CD14-positive monocyte (primary cell): Measurements from ENCODE around the gene SLC35B3. TPM values are rescaled to one million over a fixed set of nuclear protein-coding genes. Genes with fewer than 3 reads are reported as not detected.

ENCODE experiments used
- DNase-seq, 3 donors: peaks; one replicate each; pipeline ENCODE4 v3.0.0-alpha.2; 2011 to 2022
- H2AFZ ChIP-seq: 2 replicates; pipeline ENCODE4 v1.6.0; 2012; ENCODE audit warnings: mild to moderate bottlenecking, low read depth, low read length, inconsistent platforms; ENCODE audit not compliant: insufficient read depth, poor library complexity, severe bottlenecking
- H3K27ac ChIP-seq, 2 donors: 1 replicate in 1 of 2; 2 replicates in 1 of 2; pipeline ENCODE4 v1.5.1; 2012 to 2013; ENCODE audit warnings: low read length in 2 of 2, control low read depth in 1 of 2, inconsistent platforms in 1 of 2, low read depth in 1 of 2, mild to moderate bottlenecking in 1 of 2
- H3K27me3 ChIP-seq, 2 donors: one replicate each; pipeline versions ENCODE4 v1.6.0 to v1.6.1; 2011 to 2013; ENCODE audit warnings: low read length in 2 of 2; ENCODE audit not compliant: control insufficient read depth in 2 of 2, insufficient read depth in 2 of 2
- H3K36me3 ChIP-seq, 2 donors: replicated peaks in 1 of 2; 1 replicate in 1 of 2; 2 replicates in 1 of 2; pipeline versions ENCODE4 v1.5.1 to v1.6.1; 2012 to 2013; ENCODE audit warnings: low read length in 2 of 2, control low read depth in 1 of 2, inconsistent platforms in 1 of 2, mild to moderate bottlenecking in 1 of 2; ENCODE audit not compliant: insufficient read depth in 2 of 2, control insufficient read depth in 1 of 2
- H3K4me1 ChIP-seq, 2 donors: 1 replicate in 1 of 2; 2 replicates in 1 of 2; pipeline versions ENCODE4 v1.5.1 to v1.6.1; 2012 to 2013; ENCODE audit warnings: low read length in 2 of 2, control low read depth in 1 of 2, inconsistent platforms in 1 of 2, mild to moderate bottlenecking in 1 of 2, moderate library complexity in 1 of 2; ENCODE audit not compliant: insufficient read depth in 2 of 2, control insufficient read depth in 1 of 2
- H3K4me2 ChIP-seq: replicated peaks from 2 replicates; pipeline ENCODE3; 2012; ENCODE audit warnings: low read length, moderate library complexity, mild to moderate bottlenecking; ENCODE audit not compliant: poor library complexity, severe bottlenecking; ENCODE audit errors: extremely low read depth
- H3K4me3 ChIP-seq, 3 experiments: fragments of 200-600 bp in 1 of 3; sonication (generic) in 1 of 3; replicated peaks in 1 of 3; 1 replicate in 2 of 3; 2 replicates in 1 of 3; pipeline ENCODE4 v1.5.1; 2011 to 2013; ENCODE audit warnings: low read length in 3 of 3, mild to moderate bottlenecking in 3 of 3, control low read depth in 2 of 3, low read depth in 2 of 3, inconsistent platforms in 1 of 3, moderate library complexity in 1 of 3
- H3K79me2 ChIP-seq: 2 replicates; pipeline ENCODE4 v1.6.0; 2012; ENCODE audit warnings: mild to moderate bottlenecking, control low read depth, inconsistent platforms, low read length, moderate library complexity; ENCODE audit not compliant: insufficient read depth
- H3K9ac ChIP-seq: 2 replicates; pipeline ENCODE4 v1.6.0; 2017; ENCODE audit warnings: low read length, mild to moderate bottlenecking; ENCODE audit not compliant: insufficient read depth, poor library complexity, severe bottlenecking
- H3K9me3 ChIP-seq, 2 donors: replicated peaks in 1 of 2; 1 replicate in 1 of 2; 2 replicates in 1 of 2; pipeline versions ENCODE4 v1.5.1 to v1.6.1; 2012 to 2013; ENCODE audit warnings: low read length in 2 of 2, control low read depth in 1 of 2; ENCODE audit not compliant: control insufficient read depth in 1 of 2, insufficient read depth in 1 of 2
- H4K20me1 ChIP-seq: 2 replicates; pipeline ENCODE4 v1.6.0; 2012; ENCODE audit warnings: mild to moderate bottlenecking, low read length, control low read depth, moderate library complexity; ENCODE audit not compliant: insufficient read depth
- H3K27ac Mint-ChIP-seq, 7 donors: one replicate each; pipeline ENCODE4 v1.8.0; 2020; ENCODE audit warnings: mild to moderate bottlenecking in 7 of 7, mixed read lengths in 7 of 7, moderate library complexity in 6 of 7, inconsistent platforms in 2 of 7
- H3K27me3 Mint-ChIP-seq, 3 donors: one replicate each; pipeline ENCODE4 v1.8.0; 2021 to 2022; ENCODE audit warnings: low read depth in 3 of 3, mild to moderate bottlenecking in 3 of 3, mixed read lengths in 3 of 3, moderate library complexity in 3 of 3, inconsistent platforms in 1 of 3
- H3K36me3 Mint-ChIP-seq, 2 donors: one replicate each; pipeline ENCODE4 v1.8.0; 2020; ENCODE audit warnings: mixed read lengths in 2 of 2, inconsistent platforms in 1 of 2, mild to moderate bottlenecking in 1 of 2
- H3K4me1 Mint-ChIP-seq: one replicate; pipeline ENCODE4 v1.8.0; 2020; ENCODE audit warnings: mild to moderate bottlenecking, mixed read lengths
- H3K4me3 Mint-ChIP-seq, 2 donors: one replicate each; pipeline ENCODE4 v1.8.0; 2020; ENCODE audit warnings: mild to moderate bottlenecking in 2 of 2, mixed read lengths in 2 of 2, moderate library complexity in 1 of 2
- H3K9me3 Mint-ChIP-seq, 7 donors: one replicate each; pipeline ENCODE4 v1.8.0; 2020 to 2022; ENCODE audit warnings: mixed read lengths in 7 of 7, mild to moderate bottlenecking in 6 of 7, moderate library complexity in 6 of 7, inconsistent platforms in 2 of 7
- CTCF ChIP-seq: fragments of 200-600 bp; IDR thresholded peaks from one replicate; pipeline ENCODE4 v1.8.0; 2022; ENCODE audit warnings: antibody characterized with exemption, mild to moderate bottlenecking
- WGBS: methylation state at CpG from one replicate; pipeline ENCODE4 v1.1.5; 2013; ENCODE audit warnings: missing lambda C conversion rate; ENCODE audit not compliant: insufficient coverage; 5-methylcytosine and 5-hydroxymethylcytosine counted together
- intact Hi-C, 2 donors: fragments of 100-400 bp; cut with micrococcal nuclease; formaldehyde crosslinking; loops; one replicate each; pipeline versions ENCODE4 v1.15.0 to v1.15.1; 2023
- polyA plus RNA-seq, 3 donors: library from polyadenylated mRNA; depleted of rRNA in 1 of 3; unstranded in 2 of 3; stranded (reverse) in 1 of 3; fragments of 300-500 nt in 2 of 3; fragments of >200 nt in 1 of 3; fragmentation: Illumina TruSeq in 2 of 3; gene quantifications; 1 replicate in 2 of 3; 2 replicates in 1 of 3; pipeline ENCODE4 v1.2.3, GENCODE V29; 2012 to 2021

SLC35B3 gene
- polyA plus RNA-seq, 3 donors = 7.9 to 14.0 (median 9.3) TPM

DNA sequence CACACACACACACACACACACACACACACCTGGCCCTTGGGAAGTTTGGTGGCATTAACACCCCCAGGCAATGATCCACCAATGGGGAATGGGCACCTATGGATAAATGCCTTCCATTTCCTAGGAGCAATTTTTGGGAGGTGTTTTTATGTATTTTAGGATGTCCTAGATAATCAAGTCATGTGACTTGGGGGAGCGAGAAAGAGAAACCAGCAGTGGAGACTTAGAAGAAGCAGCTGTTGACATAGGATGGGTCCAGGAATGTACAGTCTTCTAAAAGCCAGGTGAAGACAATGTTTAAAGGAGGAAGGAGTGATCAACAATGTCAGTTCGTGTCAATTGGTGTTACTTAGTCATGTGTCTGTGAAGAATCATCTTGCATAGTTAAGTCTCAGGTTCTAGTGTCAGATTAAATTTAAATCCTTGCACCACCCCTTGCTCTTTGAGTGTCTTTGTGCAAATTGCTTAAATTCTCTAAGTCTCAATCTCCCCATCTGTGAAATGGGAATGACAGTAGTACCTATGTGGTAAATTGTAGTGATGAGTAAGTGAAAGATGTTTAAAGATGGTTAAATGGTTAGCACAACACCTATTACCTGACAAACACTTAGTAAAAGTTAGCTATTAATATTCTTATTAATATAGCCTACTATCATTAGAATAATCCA lies 4.4 kb upstream of the SLC35B3 start:
- no peak overlapping the region for H3K4me3 Mint-ChIP-seq
- Histone ChIP-seq H4K20me1 (no peaks in the 10 kb centered on the region), H3K4me2 (no peak overlapping the region), H3K9ac (no peak overlapping the region), H3K4me1 (peaks cover 7 to 9% of the 10 kb centered on the region in 2 donors), H2AFZ (no peak overlapping the region), H3K9me3 (no peaks in the 10 kb centered on the region), H3K79me2 (peaks cover 6% of the 10 kb centered on the region), H3K36me3 (no peaks in the 10 kb centered on the region), H3K4me3 (no peak overlapping the region), H3K27me3 (no peaks in the 10 kb centered on the region), H3K27ac (no peak overlapping the region)
- H3K27me3 Mint-ChIP-seq = peaks cover 1 to 10% (median 6%) of the 10 kb centered on the region in 3 donors
- 79% methylated on average over 2 of the region's 2 CpGs for WGBS
- no peak for DNase-seq
- intact Hi-C loops = loop anchor here in 1 of 2 donors (10.0 kb wide), 1 partner anchor 375 kb away; the partner anchor contains the start of gene BLOC1S5
- H3K4me1 Mint-ChIP-seq = peaks cover 9% of the 10 kb centered on the region
- no peak for TF ChIP-seq CTCF
- H3K9me3 Mint-ChIP-seq = peaks cover 0 to 7% (median 5%) of the 10 kb centered on the region in 7 donors
- no peaks in the 10 kb centered on the region for H3K36me3 Mint-ChIP-seq
- no peak overlapping the region for H3K27ac Mint-ChIP-seq

GRCh38 chr6:8437813-8438212 lies 2.5 kb upstream of the SLC35B3 start:
- peaks cover 26% of the 10 kb centered on the region for H3K4me1 Mint-ChIP-seq
- Histone ChIP-seq H3K79me2 (peaks cover 25% of the 10 kb centered on the region), H3K27ac (no peak overlapping the region), H3K27me3 (no peaks in the 10 kb centered on the region), H4K20me1 (peaks cover 4% of the 10 kb centered on the region), H3K4me3 (no peak overlapping the region), H3K9me3 (no peaks in the 10 kb centered on the region), H3K4me2 (no peak overlapping the region), H3K4me1 (peaks cover 13 to 29% of the 10 kb centered on the region in 2 donors), H3K36me3 (no peaks in the 10 kb centered on the region), H3K9ac (no peak overlapping the region), H2AFZ (peak overlapping the region; percentile 39)
- no peak overlapping the region for H3K4me3 Mint-ChIP-seq
- H3K27me3 Mint-ChIP-seq = peaks cover 1 to 6% (median 5%) of the 10 kb centered on the region in 3 donors
- no peak for TF ChIP-seq CTCF
- peaks cover 0 to 3% of the 10 kb centered on the region in 2 donors for H3K36me3 Mint-ChIP-seq
- intact Hi-C loops = loop anchor here in 1 of 2 donors (10.0 kb wide), 1 partner anchor 373 kb away; the partner anchor contains the start of gene BLOC1S5
- peaks cover 0 to 5% (median 3%) of the 10 kb centered on the region in 7 donors for H3K9me3 Mint-ChIP-seq
- H3K27ac Mint-ChIP-seq = no peak overlapping the region
- 100% methylated on average over 1 of the region's 1 CpG for WGBS
- no peak for DNase-seq
